NCI-H2081 treated with DMSO at 0.1 percent for 48 hours (cell line): Measurements from ENCODE around the gene ZDHHC23.

Experiments
- DNase-seq: peaks from one replicate; lab custom pipeline; 2025; lab: John Stamatoyannopoulos, UW

Gene ZDHHC23

GRCh38 chr3:113947372-113948014 lies at the start of gene ZDHHC23:
TSS of gene ZDHHC23 (plus strand) at chr3:113948013. CDS start at chr3:113948803, 790 bp downstream.
- DNase-seq, result no peak

GRCh38 chr3:113898892-113899291 lies 48.9 kb upstream of the ZDHHC23 start:
- DNase-seq, result no peak

- DNase-seq, result no peak
Observed at GRCh38 chr3:113906568-113907140, 41.2 kb upstream of the ZDHHC23 start.

GRCh38 chr3:113908133-113908532 lies 39.7 kb upstream of the ZDHHC23 start:
- no peak for DNase-seq

- no peak for DNase-seq
Observed at GRCh38 chr3:113910966-113911365, 36.8 kb upstream of the ZDHHC23 start.

GRCh38 chr3:113912552-113913236 lies 35.1 kb upstream of the ZDHHC23 start:
- peak; percentile 29 for DNase-seq

- no peak for DNase-seq
Observed at GRCh38 chr3:113914646-113915045, 33.2 kb upstream of the ZDHHC23 start.

GRCh38 chr3:113927556-113927955 lies 20.3 kb upstream of the ZDHHC23 start:
- DNase-seq, result no peak

- no peak for DNase-seq
Observed at GRCh38 chr3:113946831-113947230, 982 bp upstream of the ZDHHC23 start.

- no peak for DNase-seq
Observed at GRCh38 chr3:113948015-113948917, 453 bp downstream of the ZDHHC23 start.

GRCh38 chr3:113952921-113953320 lies 5.1 kb downstream of the ZDHHC23 start:
- DNase-seq, result no peak

- DNase-seq, result no peak
Observed at GRCh38 chr3:113953677-113954076, 5.9 kb downstream of the ZDHHC23 start.

GRCh38 chr3:113954091-113954685 lies 6.4 kb downstream of the ZDHHC23 start:
- no peak for DNase-seq

GRCh38 chr3:113963879-113964278 lies 16.1 kb downstream of the ZDHHC23 start:
- no peak for DNase-seq

- no peak for DNase-seq
Observed at GRCh38 chr3:113966172-113966571, 18.4 kb downstream of the ZDHHC23 start.

- DNase-seq, result no peak
Observed at GRCh38 chr3:113968986-113969385, 21.2 kb downstream of the ZDHHC23 start.

GRCh38 chr3:113977822-113978221 lies 30.0 kb downstream of the ZDHHC23 start:
- no peak for DNase-seq

- DNase-seq, result no peak
Observed at GRCh38 chr3:113979916-113980315, 32.1 kb downstream of the ZDHHC23 start.

- no peak for DNase-seq
Observed at GRCh38 chr3:113981803-113982202, 34.0 kb downstream of the ZDHHC23 start.

- no peak for DNase-seq
Observed at GRCh38 chr3:113983544-113983943, 35.7 kb downstream of the ZDHHC23 start.

- DNase-seq, result no peak
Observed at GRCh38 chr3:113985541-113985940, 37.7 kb downstream of the ZDHHC23 start.

GRCh38 chr3:114005481-114005880 lies 57.7 kb downstream of the ZDHHC23 start:
- no peak for DNase-seq
